D721Med (cell line): Measurements from ENCODE around the gene TTC23.

Experiments used
- DNase-seq: peaks from one replicate; pipeline ENCODE4 v3.0.0; 2011; ENCODE audit warnings: low spot score; ENCODE audit not compliant: insufficient read length
- FAIRE-seq: peaks from 2 replicates; lab custom pipeline; 2011; peaks lifted over from hg19 to GRCh38; lab: Jason Lieb, UNC
- CTCF ChIP-seq: IDR thresholded peaks from 2 replicates; pipeline ENCODE4 v1.5.1; 2012; ENCODE audit warnings: mild to moderate bottlenecking, control low read depth; ENCODE audit not compliant: insufficient read depth; ENCODE audit errors: missing control alignments

The TTC23 gene

GRCh38 chr15:99279827-99280226, 30.4 kb upstream of the TTC23 start:
- FAIRE-seq (no peak), DNase-seq (no peak)

GRCh38 chr15:99279290-99279689, 29.9 kb upstream of the TTC23 start:
- FAIRE-seq (no peak), DNase-seq (no peak)
- no peak for TF ChIP-seq CTCF

More at GRCh38 chr15:99279827-99280226, 30.4 kb upstream of the TTC23 start:
- TF ChIP-seq CTCF = no peak

- no peak for TF ChIP-seq CTCF
- FAIRE-seq (no peak), DNase-seq (no peak)
Measured at GRCh38 chr15:99275525-99276128, 26.2 kb upstream of the TTC23 start.

GRCh38 chr15:99275061-99275460, 25.7 kb upstream of the TTC23 start:
- TF ChIP-seq CTCF = no peak
- FAIRE-seq (no peak), DNase-seq (no peak)

DNA sequence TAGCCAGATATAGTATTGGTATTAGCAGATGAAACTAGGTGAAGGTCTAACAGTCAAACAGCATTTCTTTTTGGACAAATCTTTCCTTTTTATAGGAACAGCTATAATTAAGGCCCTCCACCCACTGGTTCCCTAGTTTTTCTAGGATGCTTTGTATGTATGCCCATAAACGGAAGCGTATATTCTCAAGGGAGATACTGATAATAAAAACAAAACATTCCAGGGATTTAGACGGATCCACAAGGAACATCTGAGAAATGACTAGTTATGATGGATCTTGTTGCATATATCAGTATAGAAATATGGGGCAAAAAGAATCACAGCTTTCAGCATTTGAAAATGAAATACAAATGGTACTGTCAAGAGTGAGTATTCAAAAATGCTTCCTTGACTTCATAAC, 24.4 kb upstream of the TTC23 start:
- DNase-seq (no peak), FAIRE-seq (no peak)
- TF ChIP-seq CTCF = no peak

- DNase-seq = no peak
- no peak for TF ChIP-seq CTCF
- FAIRE-seq = no peak
Measured at GRCh38 chr15:99268431-99268830, 19.1 kb upstream of the TTC23 start.

GRCh38 chr15:99267957-99268356, 18.6 kb upstream of the TTC23 start:
- FAIRE-seq (no peak), DNase-seq (no peak)
- no peak for TF ChIP-seq CTCF
